Gastrocnemius medialis (tissue), 4 donors: ENCODE measurements around the gene ANKRD33B. TPM values are rescaled to one million over a fixed set of nuclear protein-coding genes. Genes with fewer than 3 reads are reported as not detected.

Experiments used
- ATAC-seq, 2 donors: fragments of 150-250 bp; one replicate each; pipeline ENCODE4 v1.9.1; 2016
- DNase-seq, 2 donors: peaks; one replicate each; pipeline ENCODE4 v3.0.0-alpha.2; 2019
- H3K27ac ChIP-seq, 4 donors: fragments of 200-600 bp; sonication (generic); 1 replicate in 1 of 4; 2 replicates in 3 of 4; pipeline ENCODE4 v1.5.1; 2016 to 2018; ENCODE audit warnings: mild to moderate bottlenecking in 2 of 4, moderate library complexity in 1 of 4
- H3K27me3 ChIP-seq, 3 donors: fragments of 200-600 bp; sonication (generic) in 2 of 3; 1 replicate in 1 of 3; 2 replicates in 2 of 3; pipeline versions ENCODE4 v1.5.1 to v1.6.0; 2016 to 2019; ENCODE audit warnings: mild to moderate bottlenecking in 1 of 3, moderate library complexity in 1 of 3
- H3K36me3 ChIP-seq, 2 donors: fragments of 200-600 bp; sonication (generic) in 1 of 2; one replicate each; pipeline ENCODE4 v1.5.1; 2017 to 2018
- H3K4me1 ChIP-seq, 2 donors: fragments of 200-600 bp; sonication (generic) in 1 of 2; one replicate each; pipeline ENCODE4 v1.5.1; 2016 to 2017; ENCODE audit warnings: mild to moderate bottlenecking in 2 of 2
- H3K4me3 ChIP-seq, 4 donors: fragments of 200-600 bp; sonication (generic) in 3 of 4; 1 replicate in 1 of 4; 2 replicates in 3 of 4; pipeline ENCODE4 v1.5.1; 2016 to 2019; ENCODE audit warnings: mild to moderate bottlenecking in 2 of 4
- H3K9me3 ChIP-seq, 3 donors: fragments of 200-600 bp; sonication (generic) in 2 of 3; 1 replicate in 1 of 3; 2 replicates in 2 of 3; pipeline ENCODE4 v1.5.1; 2016 to 2019
- POLR2A ChIP-seq, 2 donors: fragments of 450-650 bp; IDR thresholded peaks; one replicate each; pipeline ENCODE4 v1.6.1; 2017; ENCODE audit warnings: antibody characterized with exemption in 2 of 2, mild to moderate bottlenecking in 2 of 2, moderate library complexity in 2 of 2
- in situ Hi-C, 4 donors: fragments of 200-750 bp; cut with MboI; loops; one replicate each; pipeline versions ENCODE4 v1.15.0 to v1.8.0; 2017; ENCODE audit warnings: low sequenced_read_pairs in 4 of 4
- intact Hi-C: fragments of 100-400 bp; cut with DNase I; formaldehyde crosslinking; loops from one replicate; pipeline ENCODE4 v1.15.1; 2023; ENCODE audit warnings: low total_unique reads
- total RNA-seq, 4 donors: library from RNA; depleted of rRNA; stranded (reverse); fragments of >200 nt; gene quantifications; one replicate each; pipeline versions ENCODE4 v1.1.0 to v1.2.3, GENCODE V29; 2016
- TF ChIP-seq, protein P1 (sequence below), 5 experiments: fragments of 450-650 bp in 3 of 5; fragments of 200-600 bp in 2 of 5; sonication (generic) in 2 of 5; IDR thresholded peaks in 4 of 5; conservative IDR thresholded peaks in 1 of 5; 1 replicate in 4 of 5; 2 replicates in 1 of 5; pipeline ENCODE4 v1.5.1; 2016 to 2019; ENCODE audit warnings: antibody characterized with exemption in 5 of 5, mild to moderate bottlenecking in 3 of 5, moderate library complexity in 3 of 5

Gene ANKRD33B
- total RNA-seq, 4 donors from 2014 or later: 2.2 to 38.9 (median 15.1) TPM

DNA sequence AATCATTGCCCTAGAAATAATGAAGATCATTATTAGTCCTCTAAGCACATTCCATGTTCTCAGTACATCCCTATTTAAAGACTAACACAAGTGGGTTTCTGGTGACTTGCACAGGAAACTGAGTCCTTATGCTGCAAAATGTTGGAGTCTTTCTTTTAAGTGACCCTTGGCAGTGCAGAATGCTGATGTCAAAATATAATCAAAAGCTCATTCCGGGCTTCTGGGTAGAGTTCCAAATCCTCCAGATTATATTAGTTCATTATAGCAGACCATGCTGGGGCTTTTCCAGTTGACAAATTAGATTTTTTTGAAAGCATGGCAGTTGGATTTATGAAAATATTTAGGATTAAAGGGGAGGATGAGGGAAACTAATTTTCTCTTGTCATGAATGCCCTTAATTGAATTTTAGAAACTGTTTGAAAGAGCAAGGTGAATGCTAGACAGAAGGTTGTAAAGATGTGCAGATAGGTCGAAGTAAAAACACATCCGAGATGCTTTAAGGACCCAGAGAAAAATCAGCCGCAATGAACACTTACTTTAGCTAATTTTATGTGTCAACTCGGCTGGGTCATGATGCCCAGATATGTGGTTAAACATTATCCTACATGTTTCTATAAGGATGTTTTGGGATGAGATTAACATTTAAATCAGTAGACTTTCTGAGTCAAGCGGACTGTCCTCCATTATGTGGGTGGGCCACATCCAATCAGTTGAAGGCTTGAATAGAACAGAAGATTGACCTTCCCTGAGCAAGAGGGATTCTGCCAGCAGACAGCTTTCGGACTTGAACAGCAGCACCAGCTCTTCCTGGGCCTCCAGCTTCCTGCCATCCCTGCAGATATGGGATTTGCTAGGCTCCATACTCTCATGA is 108.5 kb downstream of the ANKRD33B start:
- intact Hi-C loops: no loop called here
- ATAC-seq (no peak), DNase-seq (no peak)
- no peak for TF ChIP-seq POLR2A (IDR thresholded peaks at IDR 0.05)
- TF ChIP-seq, protein P1, sequence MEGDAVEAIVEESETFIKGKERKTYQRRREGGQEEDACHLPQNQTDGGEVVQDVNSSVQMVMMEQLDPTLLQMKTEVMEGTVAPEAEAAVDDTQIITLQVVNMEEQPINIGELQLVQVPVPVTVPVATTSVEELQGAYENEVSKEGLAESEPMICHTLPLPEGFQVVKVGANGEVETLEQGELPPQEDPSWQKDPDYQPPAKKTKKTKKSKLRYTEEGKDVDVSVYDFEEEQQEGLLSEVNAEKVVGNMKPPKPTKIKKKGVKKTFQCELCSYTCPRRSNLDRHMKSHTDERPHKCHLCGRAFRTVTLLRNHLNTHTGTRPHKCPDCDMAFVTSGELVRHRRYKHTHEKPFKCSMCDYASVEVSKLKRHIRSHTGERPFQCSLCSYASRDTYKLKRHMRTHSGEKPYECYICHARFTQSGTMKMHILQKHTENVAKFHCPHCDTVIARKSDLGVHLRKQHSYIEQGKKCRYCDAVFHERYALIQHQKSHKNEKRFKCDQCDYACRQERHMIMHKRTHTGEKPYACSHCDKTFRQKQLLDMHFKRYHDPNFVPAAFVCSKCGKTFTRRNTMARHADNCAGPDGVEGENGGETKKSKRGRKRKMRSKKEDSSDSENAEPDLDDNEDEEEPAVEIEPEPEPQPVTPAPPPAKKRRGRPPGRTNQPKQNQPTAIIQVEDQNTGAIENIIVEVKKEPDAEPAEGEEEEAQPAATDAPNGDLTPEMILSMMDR (IDR thresholded peaks at IDR 0.05 in 4 of 5, conservative IDR thresholded peaks at IDR 0.05 in 1 of 5): no peak
- no peaks in the 10 kb centered on the region for H3K27me3 ChIP-seq
- H3K27ac ChIP-seq: no peak overlapping the region
- no peaks in the 10 kb centered on the region for H3K36me3 ChIP-seq
- peaks cover under 1 to 3% of the 10 kb centered on the region in 2 donors for H3K4me1 ChIP-seq
- H3K4me3 ChIP-seq: no peak overlapping the region
- in situ Hi-C loops: no loop called here
- no peaks in the 10 kb centered on the region for H3K9me3 ChIP-seq

DNA sequence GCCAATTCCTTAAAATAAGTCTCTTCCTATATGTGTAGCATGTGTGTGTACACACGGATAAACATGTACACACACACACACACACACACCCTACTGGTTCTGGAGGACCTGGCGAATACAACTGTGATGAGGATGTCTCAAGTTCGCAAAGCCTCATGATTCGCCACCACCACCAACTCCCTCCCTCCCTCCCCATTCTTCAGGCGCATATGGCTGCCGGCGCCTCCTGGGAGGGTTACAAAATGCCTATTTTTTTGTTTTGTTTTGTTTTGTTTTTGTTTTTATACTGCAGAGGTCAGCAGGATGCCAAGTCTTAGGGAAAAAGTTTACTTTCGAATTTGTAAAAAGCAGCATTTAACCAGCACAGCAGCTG is 109.1 kb downstream of the ANKRD33B start:
- H3K36me3 ChIP-seq: no peaks in the 10 kb centered on the region
- H3K4me1 ChIP-seq: no peaks in the 10 kb centered on the region
- intact Hi-C loops (no loop called here), in situ Hi-C loops (no loop called here)
- no peak for ATAC-seq
- TF ChIP-seq, protein P1 (IDR thresholded peaks at IDR 0.05 in 4 of 5, conservative IDR thresholded peaks at IDR 0.05 in 1 of 5): no peak
- no peak for TF ChIP-seq POLR2A (IDR thresholded peaks at IDR 0.05)
- H3K9me3 ChIP-seq: no peaks in the 10 kb centered on the region
- H3K27ac ChIP-seq: no peak overlapping the region
- no peak for DNase-seq
- H3K4me3 ChIP-seq: no peak overlapping the region
- no peaks in the 10 kb centered on the region for H3K27me3 ChIP-seq

DNA sequence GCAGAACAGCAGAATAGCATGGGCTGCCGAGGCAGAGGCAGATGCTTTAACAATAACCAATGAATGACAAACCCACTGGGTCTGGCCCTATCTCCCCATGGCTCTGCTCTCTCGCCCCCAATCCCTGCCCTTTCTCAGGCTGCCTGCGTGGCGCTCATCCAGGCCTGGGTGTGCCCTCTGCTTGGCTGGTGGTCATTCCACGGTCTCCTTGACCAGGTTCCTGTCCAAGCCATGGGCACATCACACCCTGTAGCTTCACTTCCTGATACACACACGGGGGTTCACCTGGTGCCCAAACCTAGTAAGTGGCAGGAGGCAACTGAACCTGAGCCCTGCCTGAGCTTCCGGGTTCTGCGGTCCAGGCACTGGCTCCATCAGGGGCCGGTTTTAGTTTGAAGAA is 109.5 kb downstream of the ANKRD33B start:
- intact Hi-C loops (no loop called here), in situ Hi-C loops (no loop called here)
- Histone ChIP-seq H3K9me3 (no peaks in the 10 kb centered on the region), H3K36me3 (no peaks in the 10 kb centered on the region), H3K27ac (no peak overlapping the region), H3K4me1 (no peaks in the 10 kb centered on the region), H3K4me3 (no peak overlapping the region), H3K27me3 (no peaks in the 10 kb centered on the region)
- TF ChIP-seq, protein P1 (IDR thresholded peaks at IDR 0.05 in 4 of 5, conservative IDR thresholded peaks at IDR 0.05 in 1 of 5): no peak
- no peak for TF ChIP-seq POLR2A (IDR thresholded peaks at IDR 0.05)
- no peak for DNase-seq
- no peak for ATAC-seq

DNA sequence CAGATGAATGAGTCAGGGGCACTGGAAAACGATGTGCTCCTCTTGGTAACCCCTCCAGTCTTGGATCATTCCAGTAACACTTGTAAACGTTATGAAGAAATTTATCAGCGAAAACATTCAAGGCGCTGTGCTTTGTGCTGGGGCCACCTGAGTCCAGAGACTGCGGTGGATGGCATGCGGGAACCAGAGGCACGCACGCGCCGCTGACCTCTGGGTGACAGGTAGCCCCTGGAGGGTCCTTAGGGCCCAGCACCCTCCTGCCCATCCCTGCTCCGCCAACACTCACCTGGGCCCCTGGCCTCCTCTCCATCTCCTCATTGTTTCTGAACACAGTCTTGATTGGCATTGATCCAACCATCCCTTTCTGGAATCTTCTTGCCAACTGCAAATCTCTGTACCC is 110.2 kb downstream of the ANKRD33B start:
- no peak for TF ChIP-seq POLR2A (IDR thresholded peaks at IDR 0.05)
- TF ChIP-seq, protein P1 (IDR thresholded peaks at IDR 0.05 in 4 of 5, conservative IDR thresholded peaks at IDR 0.05 in 1 of 5): no peak
- H3K9me3 ChIP-seq: no peaks in the 10 kb centered on the region
- intact Hi-C loops: no loop called here
- no peak for ATAC-seq
- no peaks in the 10 kb centered on the region for H3K4me1 ChIP-seq
- no peaks in the 10 kb centered on the region for H3K36me3 ChIP-seq
- H3K27me3 ChIP-seq: no peaks in the 10 kb centered on the region
- in situ Hi-C loops: no loop called here
- H3K4me3 ChIP-seq: no peak overlapping the region
- no peak for DNase-seq
- H3K27ac ChIP-seq: no peak overlapping the region
